DOHH2 (cell line): Measurements from ENCODE around the gene ACTMAP.

Experiments
- H3F3A ChIP-seq: fragments of 200-600 bp; sonication (generic), shearing (Covaris generic); 2 replicates; pipeline ENCODE4 v1.6.0; 2016; ENCODE audit warnings: antibody characterized with exemption, mild to moderate bottlenecking; ENCODE audit not compliant: control insufficient read depth, insufficient read depth
- H3K27ac ChIP-seq: fragments of 200-600 bp; sonication (generic); 2 replicates; pipeline ENCODE4 v1.5.1; 2014; ENCODE audit warnings: low read depth, mild to moderate bottlenecking, low read length, moderate library complexity
- H3K27me3 ChIP-seq: fragments of 200-600 bp; sonication (generic); 2 replicates; pipeline ENCODE4 v1.6.1; 2014; ENCODE audit warnings: mild to moderate bottlenecking, low read length, mixed read lengths; ENCODE audit not compliant: control insufficient read depth
- H3K36me3 ChIP-seq: fragments of 200-600 bp; sonication (generic); 2 replicates; pipeline ENCODE4 v1.6.1; 2014; ENCODE audit warnings: mild to moderate bottlenecking, low read length, moderate library complexity, mixed read lengths; ENCODE audit not compliant: control insufficient read depth
- H3K4me1 ChIP-seq: fragments of 200-600 bp; sonication (generic); 2 replicates; pipeline ENCODE4 v1.6.1; 2014; ENCODE audit warnings: mild to moderate bottlenecking, low read length, mixed read lengths; ENCODE audit not compliant: control insufficient read depth
- H3K4me2 ChIP-seq: fragments of 200-600 bp; sonication (generic); 2 replicates; pipeline ENCODE4 v1.6.0; 2014; ENCODE audit warnings: mild to moderate bottlenecking, low read length, moderate library complexity
- H3K4me3 ChIP-seq: fragments of 200-600 bp; sonication (generic); 2 replicates; pipeline ENCODE4 v1.5.1; 2014; ENCODE audit warnings: mild to moderate bottlenecking, low read length, mixed read lengths
- H3K79me2 ChIP-seq: fragments of 200-600 bp; sonication (generic); 2 replicates; pipeline ENCODE4 v1.6.1; 2014; ENCODE audit warnings: mild to moderate bottlenecking, low read length, mixed read lengths; ENCODE audit not compliant: control insufficient read depth
- H3K9me2 ChIP-seq: fragments of 200-600 bp; sonication (generic); replicated peaks from 2 replicates; pipeline ENCODE4 v1.6.1; 2014; ENCODE audit warnings: mild to moderate bottlenecking, low read length, mixed read lengths; ENCODE audit not compliant: control insufficient read depth
- H3K9me3 ChIP-seq: fragments of 200-600 bp; sonication (generic); 2 replicates; pipeline ENCODE4 v1.6.1; 2014; ENCODE audit warnings: antibody characterized with exemption, low read length, mixed read lengths; ENCODE audit not compliant: control insufficient read depth, insufficient read depth
- H4K20me1 ChIP-seq: fragments of 200-600 bp; sonication (generic); 2 replicates; pipeline ENCODE4 v1.6.0; 2014; ENCODE audit warnings: low read depth, mild to moderate bottlenecking, antibody characterized with exemption, low read length, moderate library complexity; ENCODE audit not compliant: control insufficient read depth, insufficient read depth
- EZH2phosphoT487 ChIP-seq: fragments of 200-600 bp; sonication (generic); IDR thresholded peaks from 2 replicates; pipeline ENCODE4 v1.6.1; 2017; ENCODE audit warnings: borderline replicate concordance, mild to moderate bottlenecking, antibody characterized with exemption, low read length, moderate library complexity, mixed read lengths
- TF ChIP-seq, protein P1 (sequence below): fragments of 200-600 bp; sonication (generic); IDR thresholded peaks from one replicate; pipeline ENCODE4 v1.5.1; 2014; ENCODE audit warnings: antibody characterized with exemption, mild to moderate bottlenecking, low read depth, low read length; ENCODE audit not compliant: poor library complexity, severe bottlenecking

Gene ACTMAP

DNA sequence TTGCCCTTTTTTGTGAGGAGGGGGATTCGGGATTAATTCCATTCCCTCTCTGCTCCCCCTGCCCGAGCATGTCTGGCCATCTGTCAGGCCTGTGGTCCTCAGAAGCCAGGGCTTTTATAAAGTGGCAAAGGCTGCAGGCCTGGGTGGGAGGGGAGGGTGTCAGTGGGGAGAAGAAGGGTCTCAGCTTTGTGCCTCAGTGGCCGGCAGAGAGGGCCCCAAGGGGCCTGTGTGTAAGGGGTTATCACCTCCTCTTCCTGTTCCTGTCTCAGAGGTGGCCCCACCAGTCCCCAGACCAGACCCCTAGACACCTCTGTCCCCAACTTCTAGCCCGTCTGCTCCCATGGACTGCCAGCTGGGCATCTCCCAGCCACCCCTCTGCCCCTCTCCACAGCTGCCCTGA, 56.4 kb downstream of the ACTMAP start:
- Histone ChIP-seq H3K4me2 (no peak overlapping the region), H3K27me3 (no peaks in the 10 kb centered on the region), H3K9me3 (no peaks in the 10 kb centered on the region), H4K20me1 (0 out of 2 replicates have a peak, but pooled peaks cover 3% of the 10 kb centered on the region), H3F3A (no peaks in the 10 kb centered on the region), H3K36me3 (no peaks in the 10 kb centered on the region), H3K9me2 (no peaks in the 10 kb centered on the region), H3K4me3 (no peak overlapping the region), H3K79me2 (no peaks in the 10 kb centered on the region), H3K4me1 (peaks cover 24% of the 10 kb centered on the region), H3K27ac (no peak overlapping the region)
- no peak for TF ChIP-seq EZH2phosphoT487
- TF ChIP-seq, protein P1, sequence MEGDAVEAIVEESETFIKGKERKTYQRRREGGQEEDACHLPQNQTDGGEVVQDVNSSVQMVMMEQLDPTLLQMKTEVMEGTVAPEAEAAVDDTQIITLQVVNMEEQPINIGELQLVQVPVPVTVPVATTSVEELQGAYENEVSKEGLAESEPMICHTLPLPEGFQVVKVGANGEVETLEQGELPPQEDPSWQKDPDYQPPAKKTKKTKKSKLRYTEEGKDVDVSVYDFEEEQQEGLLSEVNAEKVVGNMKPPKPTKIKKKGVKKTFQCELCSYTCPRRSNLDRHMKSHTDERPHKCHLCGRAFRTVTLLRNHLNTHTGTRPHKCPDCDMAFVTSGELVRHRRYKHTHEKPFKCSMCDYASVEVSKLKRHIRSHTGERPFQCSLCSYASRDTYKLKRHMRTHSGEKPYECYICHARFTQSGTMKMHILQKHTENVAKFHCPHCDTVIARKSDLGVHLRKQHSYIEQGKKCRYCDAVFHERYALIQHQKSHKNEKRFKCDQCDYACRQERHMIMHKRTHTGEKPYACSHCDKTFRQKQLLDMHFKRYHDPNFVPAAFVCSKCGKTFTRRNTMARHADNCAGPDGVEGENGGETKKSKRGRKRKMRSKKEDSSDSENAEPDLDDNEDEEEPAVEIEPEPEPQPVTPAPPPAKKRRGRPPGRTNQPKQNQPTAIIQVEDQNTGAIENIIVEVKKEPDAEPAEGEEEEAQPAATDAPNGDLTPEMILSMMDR, result no peak

DNA sequence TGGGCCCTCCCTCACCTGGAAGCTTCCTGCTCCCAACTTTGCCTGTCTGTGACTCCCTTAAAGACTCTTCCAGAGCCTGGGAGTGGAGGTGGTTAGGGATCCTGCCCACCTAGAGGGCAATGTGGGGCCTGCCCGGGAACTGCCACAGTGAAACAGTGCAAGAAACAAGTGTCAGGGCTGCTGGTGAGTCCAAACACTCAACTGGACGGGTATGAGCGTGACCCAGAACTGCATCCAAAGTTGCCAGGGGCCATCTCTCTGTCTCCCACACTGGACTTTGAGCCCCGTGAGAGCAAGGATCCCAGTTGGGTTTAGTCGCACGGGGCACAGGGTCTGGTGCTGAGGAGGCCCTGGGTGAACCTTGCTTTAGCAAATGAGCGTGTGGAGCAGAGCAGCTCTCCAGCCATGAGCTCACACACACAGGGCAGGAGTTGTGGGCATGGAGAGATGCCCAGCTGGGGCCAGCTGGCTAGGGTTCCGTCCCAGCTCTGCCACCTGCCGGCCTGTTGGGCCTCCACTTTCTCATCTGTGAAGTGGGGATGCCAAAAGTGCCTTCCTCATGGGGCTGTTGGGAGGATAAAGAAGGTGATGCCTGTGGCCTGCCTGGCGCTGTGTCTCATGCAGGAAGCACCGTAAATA, 57.0 kb downstream of the ACTMAP start:
- Histone ChIP-seq H3K4me2 (no peak overlapping the region), H3K4me3 (no peak overlapping the region), H3K9me2 (no peaks in the 10 kb centered on the region), H3K27me3 (no peaks in the 10 kb centered on the region), H3K79me2 (no peaks in the 10 kb centered on the region), H3K36me3 (no peaks in the 10 kb centered on the region), H3F3A (no peaks in the 10 kb centered on the region), H3K9me3 (no peaks in the 10 kb centered on the region), H3K4me1 (peaks cover 24% of the 10 kb centered on the region), H3K27ac (no peak overlapping the region), H4K20me1 (0 out of 2 replicates have a peak, but pooled peaks cover 3% of the 10 kb centered on the region)
- TF ChIP-seq EZH2phosphoT487, result no peak
- TF ChIP-seq, protein P1, result no peak

DNA sequence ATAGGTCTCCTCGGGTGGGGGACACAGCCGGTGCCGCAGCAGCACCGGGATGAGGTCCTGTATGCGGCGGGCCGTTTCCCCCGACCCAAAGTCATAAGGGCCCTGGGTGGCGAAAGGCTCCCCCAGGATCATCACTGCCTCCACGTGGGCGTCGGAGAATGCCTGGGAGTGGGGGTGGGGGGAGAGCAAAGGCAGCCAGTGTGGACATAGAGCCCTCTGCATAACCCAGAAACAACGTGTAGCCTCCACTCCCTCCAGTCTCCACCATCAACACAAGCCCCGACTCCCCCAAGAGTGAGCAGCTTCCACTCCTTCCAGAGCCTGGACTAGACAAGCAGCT, 58.1 kb downstream of the ACTMAP start:
- no peaks in the 10 kb centered on the region for H3K9me3 ChIP-seq
- H3K79me2 ChIP-seq, result no peaks in the 10 kb centered on the region
- H3K4me2 ChIP-seq, result no peak overlapping the region
- no peaks in the 10 kb centered on the region for H3K9me2 ChIP-seq
- H4K20me1 ChIP-seq, result 0 out of 2 replicates have a peak, but pooled peaks cover 3% of the 10 kb centered on the region
- peaks cover 34% of the 10 kb centered on the region for H3K4me1 ChIP-seq
- no peak overlapping the region for H3K27ac ChIP-seq
- no peaks in the 10 kb centered on the region for H3K27me3 ChIP-seq
- no peak for TF ChIP-seq EZH2phosphoT487
- TF ChIP-seq, protein P1, result no peak
- H3K4me3 ChIP-seq, result no peak overlapping the region
- no peaks in the 10 kb centered on the region for H3F3A ChIP-seq
- no peaks in the 10 kb centered on the region for H3K36me3 ChIP-seq
